Stimulated activated CD4-positive, alpha-beta T cell treated with anti-CD3 and anti-CD28 coated beads, Interleukin-4, amount 100 ng/mL, for 4 hours (primary cell): ENCODE data around the gene ATG12.
A peak's percentile ranks its signal among the peaks of the same experiment; 100 is the strongest.
"Not testable (repeated sequence)": the region's sequence is repeated elsewhere in the genome, so short reads cannot be mapped to it uniquely, and the experiment has no call there.

Experiments used
- DNase-seq, 2 experiments: peaks; one replicate each; pipeline ENCODE4 v3.0.0-alpha.2; 2020

ATG12 gene

GRCh38 chr5:115842089-115842935, 947 bp upstream of the ATG12 start:
- DNase-seq = peak in 1 of 2 experiments; percentile 25

GRCh38 chr5:115840873-115841272, 492 bp downstream of the ATG12 start:
- no peak for DNase-seq

- no peak for DNase-seq
Measured at GRCh38 chr5:115838885-115839518, 2.4 kb downstream of the ATG12 start.

- DNase-seq = no peak
Measured at GRCh38 chr5:115835481-115835880, 5.9 kb downstream of the ATG12 start.

- DNase-seq = no peak
Measured at GRCh38 chr5:115831163-115831768, 10.1 kb downstream of the ATG12 start.

- no peak for DNase-seq
Measured at GRCh38 chr5:115829913-115830312, 11.5 kb downstream of the ATG12 start.

- DNase-seq = no peak
Measured at GRCh38 chr5:115825948-115826347, 15.4 kb downstream of the ATG12 start.

GRCh38 chr5:115824983-115825382, 16.4 kb downstream of the ATG12 start:
- DNase-seq = not testable (repeated sequence)

GRCh38 chr5:115820846-115821245, 20.5 kb downstream of the ATG12 start:
- DNase-seq = no peak

- no peak for DNase-seq
Measured at GRCh38 chr5:115818821-115819220, 22.5 kb downstream of the ATG12 start.

GRCh38 chr5:115817386-115817785, 24.0 kb downstream of the ATG12 start:
- no peak for DNase-seq

GRCh38 chr5:115816226-115817081, 24.9 kb downstream of the ATG12 start, which contains the start of gene CDO1:
Gene CDO1 (minus strand): TSS chr5:115816659. CDS start chr5:115816397, 262 bp downstream.
- no peak for DNase-seq

- no peak for DNase-seq
Measured at GRCh38 chr5:115815693-115816225, 25.6 kb downstream of the ATG12 start.

GRCh38 chr5:115815006-115815692, 26.2 kb downstream of the ATG12 start:
- DNase-seq = no peak

GRCh38 chr5:115813719-115814118, 27.6 kb downstream of the ATG12 start:
- DNase-seq = no peak

GRCh38 chr5:115812372-115812771, 29.0 kb downstream of the ATG12 start:
- DNase-seq = no peak

GRCh38 chr5:115811406-115811805, 30.0 kb downstream of the ATG12 start:
- no peak for DNase-seq

- DNase-seq = no peak
Measured at GRCh38 chr5:115810761-115811160, 30.6 kb downstream of the ATG12 start.

GRCh38 chr5:115809946-115810345, 31.4 kb downstream of the ATG12 start:
- no peak for DNase-seq

GRCh38 chr5:115808066-115808465, 33.3 kb downstream of the ATG12 start:
- DNase-seq = not testable (repeated sequence)

GRCh38 chr5:115807654-115808052, 33.7 kb downstream of the ATG12 start:
- DNase-seq = no peak
